ENCODE results near the gene RAPGEF4. TPM values are rescaled to one million over a fixed set of nuclear protein-coding genes. Genes with fewer than 3 reads are reported as not detected.

The RAPGEF4 gene
- total and polyA plus RNA-seq, 2 donors (not counting 1 experiment from before 2014, with no cell fraction given): 0.22 to 0.30 TPM

DNA sequence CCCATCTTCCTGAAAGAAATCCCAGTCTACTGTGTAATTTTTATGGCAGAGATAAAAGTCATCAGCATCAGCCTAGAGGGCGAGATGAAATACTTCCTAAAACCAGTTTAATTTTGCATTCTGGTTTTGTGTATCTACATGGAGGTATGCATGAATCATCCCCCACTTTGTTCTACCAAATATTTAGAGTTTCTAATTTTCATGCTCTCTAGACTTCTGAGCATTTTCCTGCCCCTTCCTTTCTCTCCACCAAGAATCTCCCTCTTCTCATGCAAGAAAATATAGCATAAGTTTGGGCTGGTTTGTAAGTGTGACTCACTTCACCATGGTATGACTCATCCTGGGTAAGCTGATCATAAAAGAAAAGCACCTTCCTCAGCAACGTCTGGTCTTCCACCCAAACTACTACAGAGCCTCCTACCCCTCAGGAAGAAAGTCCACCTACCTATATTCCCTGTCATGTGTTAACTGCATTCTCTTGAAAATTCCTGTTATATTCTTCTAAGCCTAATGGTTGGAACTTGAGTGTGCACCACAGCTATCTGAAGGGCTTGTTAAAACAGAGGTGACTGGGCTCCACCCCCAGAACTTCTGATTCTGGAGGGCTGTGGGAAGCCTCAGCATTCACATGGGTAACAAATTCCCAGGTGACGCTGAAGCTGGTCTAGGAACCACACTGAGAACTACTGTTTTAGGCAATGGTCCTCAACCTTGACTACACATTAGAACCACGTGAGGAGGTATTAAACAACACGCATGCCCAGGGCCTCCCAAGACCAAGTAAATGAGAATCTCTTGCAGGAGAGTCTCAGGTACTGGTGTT lies 37.4 kb upstream of the RAPGEF4 start:
- Histone ChIP-seq H4K20me1 (ENCODE audit: control insufficient read depth, insufficient read depth, low read length, poor library complexity, severe bottlenecking) (no peaks in the 10 kb centered on the region), H3K79me2 (ENCODE audit: control insufficient read depth, insufficient read depth, low read length) (no peaks in the 10 kb centered on the region), H3K4me1 (ENCODE audit: control insufficient read depth in 2 of 2, insufficient read depth in 2 of 2, low read length in 2 of 2) (no peaks in the 10 kb centered on the region), H3K9ac (ENCODE audit: low read length) (no peak overlapping the region), H3K27me3 (replicated peaks in 1 of 4; ENCODE audit: control extremely low read depth in 1 of 4, control insufficient read depth in 3 of 4, insufficient read depth in 4 of 4, low read length in 3 of 4) (peaks cover 0 to 9% (median 0%) of the 10 kb centered on the region in 4 experiments), H3K4me2 (replicated peaks; ENCODE audit: low read depth, low read length, poor library complexity, severe bottlenecking) (no peak overlapping the region), H3K27ac (ENCODE audit: low read length in 2 of 2) (no peak overlapping the region), H2AFZ (ENCODE audit: insufficient read depth, low read depth, low read length, poor library complexity, severe bottlenecking) (no peak overlapping the region), H3K36me3 (replicated peaks in 1 of 2; ENCODE audit: control extremely low read depth in 1 of 2, control insufficient read depth in 1 of 2, extremely low read depth in 1 of 2, insufficient read depth in 2 of 2, low read length in 1 of 2) (no peaks in the 10 kb centered on the region), H3K4me3 (ENCODE audit: control extremely low read depth in 1 of 5, extremely low read depth in 1 of 5, insufficient read depth in 1 of 5, low read depth in 2 of 5, low read length in 4 of 5) (no peak overlapping the region), H3K9me3 (ENCODE audit: control extremely low read depth in 1 of 3, control insufficient read depth in 2 of 3, insufficient read depth in 1 of 3, low read length in 2 of 3) (peaks cover 0 to 7% (median 0%) of the 10 kb centered on the region in 3 donors)
- no peak overlapping the region for H3K27ac Mint-ChIP-seq
- no peak overlapping the region for H3K4me3 Mint-ChIP-seq
- WGBS (ENCODE audit: insufficient coverage): no CpG with 5 or more reads among the region's 5 CpGs
- no peaks in the 10 kb centered on the region for H3K4me1 Mint-ChIP-seq
- ATAC-seq (ENCODE audit: low read depth) (no peak), DNase-seq (no peak)
- no peaks in the 10 kb centered on the region for H3K9me3 Mint-ChIP-seq (ENCODE audit: insufficient read depth)
- TF ChIP-seq, protein P1, sequence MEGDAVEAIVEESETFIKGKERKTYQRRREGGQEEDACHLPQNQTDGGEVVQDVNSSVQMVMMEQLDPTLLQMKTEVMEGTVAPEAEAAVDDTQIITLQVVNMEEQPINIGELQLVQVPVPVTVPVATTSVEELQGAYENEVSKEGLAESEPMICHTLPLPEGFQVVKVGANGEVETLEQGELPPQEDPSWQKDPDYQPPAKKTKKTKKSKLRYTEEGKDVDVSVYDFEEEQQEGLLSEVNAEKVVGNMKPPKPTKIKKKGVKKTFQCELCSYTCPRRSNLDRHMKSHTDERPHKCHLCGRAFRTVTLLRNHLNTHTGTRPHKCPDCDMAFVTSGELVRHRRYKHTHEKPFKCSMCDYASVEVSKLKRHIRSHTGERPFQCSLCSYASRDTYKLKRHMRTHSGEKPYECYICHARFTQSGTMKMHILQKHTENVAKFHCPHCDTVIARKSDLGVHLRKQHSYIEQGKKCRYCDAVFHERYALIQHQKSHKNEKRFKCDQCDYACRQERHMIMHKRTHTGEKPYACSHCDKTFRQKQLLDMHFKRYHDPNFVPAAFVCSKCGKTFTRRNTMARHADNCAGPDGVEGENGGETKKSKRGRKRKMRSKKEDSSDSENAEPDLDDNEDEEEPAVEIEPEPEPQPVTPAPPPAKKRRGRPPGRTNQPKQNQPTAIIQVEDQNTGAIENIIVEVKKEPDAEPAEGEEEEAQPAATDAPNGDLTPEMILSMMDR (IDR thresholded peaks at IDR 0.05): no peak
- TF ChIP-seq EZH2 (IDR thresholded peaks at IDR 0.05; ENCODE audit: borderline replicate concordance, insufficient read depth, low read depth, low read length, poor library complexity, severe bottlenecking): no peak
- ChIA-PET POLR2A (no interaction called here), CTCF (no interaction called here)
- H3K27me3 Mint-ChIP-seq: peaks cover 11% of the 10 kb centered on the region
- intact Hi-C loops (cut with micrococcal nuclease): no loop called here

DNA sequence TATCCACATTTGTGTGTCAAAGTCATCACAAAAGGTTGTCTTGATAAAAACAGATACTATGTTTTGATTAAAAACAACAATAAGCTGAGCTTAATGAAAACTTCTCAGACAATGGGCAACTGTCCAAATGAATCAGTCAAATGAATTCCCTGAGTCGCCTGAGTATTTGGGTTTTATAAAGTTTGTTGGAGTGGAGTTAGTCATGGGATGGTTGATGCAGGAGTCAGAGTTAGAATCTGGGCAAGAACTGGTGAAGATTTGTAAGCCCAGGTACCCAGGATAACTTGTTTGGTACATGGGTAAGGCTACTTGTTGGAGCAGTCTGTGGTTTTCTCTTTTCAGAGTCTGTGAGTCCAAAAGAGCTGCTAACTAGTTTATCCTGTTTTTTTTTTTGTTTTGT lies 34.4 kb upstream of the RAPGEF4 start:
- H3K4me1 ChIP-seq (ENCODE audit: control insufficient read depth in 2 of 2, insufficient read depth in 2 of 2, low read length in 2 of 2): no peaks in the 10 kb centered on the region
- no peak overlapping the region for H3K4me3 Mint-ChIP-seq
- no peak for TF ChIP-seq EZH2 (IDR thresholded peaks at IDR 0.05; ENCODE audit: borderline replicate concordance, insufficient read depth, low read depth, low read length, poor library complexity, severe bottlenecking)
- TF ChIP-seq, protein P1 (IDR thresholded peaks at IDR 0.05): no peak
- 38% methylated on average over 1 of the region's 1 CpG for WGBS (ENCODE audit: insufficient coverage)
- H3K4me3 ChIP-seq (ENCODE audit: control extremely low read depth in 1 of 5, extremely low read depth in 1 of 5, insufficient read depth in 1 of 5, low read depth in 2 of 5, low read length in 4 of 5): no peak overlapping the region
- H3K9me3 ChIP-seq (ENCODE audit: control extremely low read depth in 1 of 3, control insufficient read depth in 2 of 3, insufficient read depth in 1 of 3, low read length in 2 of 3): peaks cover 0 to 7% (median 0%) of the 10 kb centered on the region in 3 donors
- H3K27ac Mint-ChIP-seq: no peak overlapping the region
- no peak overlapping the region for H3K9ac ChIP-seq (ENCODE audit: low read length)
- no peak for DNase-seq
- H3K4me2 ChIP-seq (replicated peaks; ENCODE audit: low read depth, low read length, poor library complexity, severe bottlenecking): no peak overlapping the region
- no peak overlapping the region for H2AFZ ChIP-seq (ENCODE audit: insufficient read depth, low read depth, low read length, poor library complexity, severe bottlenecking)
- H3K27ac ChIP-seq (ENCODE audit: low read length in 2 of 2): no peak overlapping the region
- CTCF ChIA-PET: no interaction called here
- H3K79me2 ChIP-seq (ENCODE audit: control insufficient read depth, insufficient read depth, low read length): no peaks in the 10 kb centered on the region
- POLR2A ChIA-PET: no interaction called here
- no peaks in the 10 kb centered on the region for H4K20me1 ChIP-seq (ENCODE audit: control insufficient read depth, insufficient read depth, low read length, poor library complexity, severe bottlenecking)
- H3K27me3 Mint-ChIP-seq: peaks cover 9% of the 10 kb centered on the region
- no peaks in the 10 kb centered on the region for H3K27me3 ChIP-seq (replicated peaks in 1 of 4; ENCODE audit: control extremely low read depth in 1 of 4, control insufficient read depth in 3 of 4, insufficient read depth in 4 of 4, low read length in 3 of 4)
- no peak for ATAC-seq (ENCODE audit: low read depth)
- intact Hi-C loops (cut with micrococcal nuclease): no loop called here
- no peaks in the 10 kb centered on the region for H3K36me3 ChIP-seq (replicated peaks in 1 of 2; ENCODE audit: control extremely low read depth in 1 of 2, control insufficient read depth in 1 of 2, extremely low read depth in 1 of 2, insufficient read depth in 2 of 2, low read length in 1 of 2)
- no peaks in the 10 kb centered on the region for H3K4me1 Mint-ChIP-seq
- H3K9me3 Mint-ChIP-seq (ENCODE audit: insufficient read depth): no peaks in the 10 kb centered on the region

Data from B cell (primary cell).